AG09309 (cell line): ENCODE measurements around the gene SERPINA3.

Source experiments
- DNase-seq: peaks from one replicate; pipeline ENCODE4 v3.0.0-alpha.2; 2010; ENCODE audit warnings: low read depth
- H3K4me3 ChIP-seq: 2 replicates; pipeline ENCODE4 v1.5.1; 2011; ENCODE audit warnings: mild to moderate bottlenecking, low read depth, low read length, moderate library complexity; ENCODE audit not compliant: control insufficient read depth
- TF ChIP-seq, protein P1 (sequence below): IDR thresholded peaks from 2 replicates; pipeline ENCODE4 v1.5.1; 2011; ENCODE audit warnings: mild to moderate bottlenecking, low read depth, low read length, inconsistent platforms; ENCODE audit not compliant: insufficient read depth, control insufficient read depth; ENCODE audit errors: missing control alignments

SERPINA3 gene

DNA sequence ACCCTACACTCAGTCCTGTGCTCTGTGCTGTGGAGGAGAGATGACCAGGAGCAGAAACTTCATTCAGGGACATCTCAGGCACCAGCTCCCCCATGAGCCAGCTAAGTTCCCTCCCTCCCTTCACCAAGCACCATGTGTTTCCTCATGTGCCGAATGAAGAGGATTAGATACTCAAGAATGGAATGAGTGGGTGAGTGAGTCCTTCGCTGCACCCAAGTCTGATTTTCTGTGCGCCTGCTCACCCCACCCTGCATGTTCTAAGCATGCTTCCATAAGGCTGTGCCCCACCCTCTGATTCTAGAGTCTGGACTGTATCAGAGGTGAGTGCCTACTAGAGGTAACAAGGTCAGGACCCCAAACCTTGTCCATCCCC lies 18.8 kb upstream of the SERPINA3 start:
- TF ChIP-seq, protein P1, sequence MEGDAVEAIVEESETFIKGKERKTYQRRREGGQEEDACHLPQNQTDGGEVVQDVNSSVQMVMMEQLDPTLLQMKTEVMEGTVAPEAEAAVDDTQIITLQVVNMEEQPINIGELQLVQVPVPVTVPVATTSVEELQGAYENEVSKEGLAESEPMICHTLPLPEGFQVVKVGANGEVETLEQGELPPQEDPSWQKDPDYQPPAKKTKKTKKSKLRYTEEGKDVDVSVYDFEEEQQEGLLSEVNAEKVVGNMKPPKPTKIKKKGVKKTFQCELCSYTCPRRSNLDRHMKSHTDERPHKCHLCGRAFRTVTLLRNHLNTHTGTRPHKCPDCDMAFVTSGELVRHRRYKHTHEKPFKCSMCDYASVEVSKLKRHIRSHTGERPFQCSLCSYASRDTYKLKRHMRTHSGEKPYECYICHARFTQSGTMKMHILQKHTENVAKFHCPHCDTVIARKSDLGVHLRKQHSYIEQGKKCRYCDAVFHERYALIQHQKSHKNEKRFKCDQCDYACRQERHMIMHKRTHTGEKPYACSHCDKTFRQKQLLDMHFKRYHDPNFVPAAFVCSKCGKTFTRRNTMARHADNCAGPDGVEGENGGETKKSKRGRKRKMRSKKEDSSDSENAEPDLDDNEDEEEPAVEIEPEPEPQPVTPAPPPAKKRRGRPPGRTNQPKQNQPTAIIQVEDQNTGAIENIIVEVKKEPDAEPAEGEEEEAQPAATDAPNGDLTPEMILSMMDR, result no peak
- no peak overlapping the region for H3K4me3 ChIP-seq
- no peak for DNase-seq

- TF ChIP-seq, protein P1, result no peak
- H3K4me3 ChIP-seq, result no peak overlapping the region
- DNase-seq, result no peak
Measured at GRCh38 chr14:94593749-94594431, 18.3 kb upstream of the SERPINA3 start.

DNA sequence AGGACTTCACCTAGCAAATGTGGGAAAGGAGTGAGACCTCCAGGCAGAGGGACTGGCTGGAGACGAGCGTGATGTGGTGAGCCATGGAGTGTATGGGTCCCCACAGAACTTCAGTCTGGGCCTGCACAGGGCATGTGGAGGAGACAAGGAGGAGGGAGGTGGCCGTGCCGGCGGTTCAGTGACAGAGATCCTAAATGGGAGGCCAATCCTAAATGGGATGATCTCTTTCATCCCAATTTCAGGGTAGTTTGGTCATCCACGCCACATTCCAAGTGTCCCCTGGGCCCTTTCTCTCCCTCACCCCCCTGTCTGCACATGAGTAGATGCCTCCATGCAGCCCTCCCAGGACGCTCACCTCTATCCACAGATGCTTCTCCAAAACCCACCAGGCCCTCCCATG lies 17.8 kb upstream of the SERPINA3 start:
- no peak overlapping the region for H3K4me3 ChIP-seq
- TF ChIP-seq, protein P1, result no peak
- DNase-seq, result no peak

DNA sequence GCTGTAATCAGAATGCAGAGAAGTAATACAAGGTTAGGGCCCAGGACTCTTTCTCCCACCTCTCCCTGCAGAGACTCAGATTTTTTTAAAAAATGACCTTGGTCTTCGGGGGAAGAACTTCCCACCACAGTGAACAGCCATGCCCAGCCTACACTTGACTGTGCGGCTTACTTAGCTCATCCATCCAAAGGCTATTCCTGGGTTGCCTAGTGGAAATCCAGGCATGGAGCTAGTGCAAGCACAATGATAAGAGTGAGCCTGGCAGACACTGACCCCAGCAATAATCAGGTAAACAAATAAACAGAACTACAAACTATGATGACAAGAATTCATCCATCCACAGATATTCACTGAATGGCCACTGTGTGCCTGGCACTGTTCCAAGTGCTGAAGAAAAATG lies 16.3 kb upstream of the SERPINA3 start:
- H3K4me3 ChIP-seq, result no peak overlapping the region
- TF ChIP-seq, protein P1, result no peak
- DNase-seq, result no peak

GRCh38 chr14:94596361-94596760 lies 15.8 kb upstream of the SERPINA3 start:
- no peak for DNase-seq
- H3K4me3 ChIP-seq, result no peak overlapping the region
- TF ChIP-seq, protein P1, result no peak

DNA sequence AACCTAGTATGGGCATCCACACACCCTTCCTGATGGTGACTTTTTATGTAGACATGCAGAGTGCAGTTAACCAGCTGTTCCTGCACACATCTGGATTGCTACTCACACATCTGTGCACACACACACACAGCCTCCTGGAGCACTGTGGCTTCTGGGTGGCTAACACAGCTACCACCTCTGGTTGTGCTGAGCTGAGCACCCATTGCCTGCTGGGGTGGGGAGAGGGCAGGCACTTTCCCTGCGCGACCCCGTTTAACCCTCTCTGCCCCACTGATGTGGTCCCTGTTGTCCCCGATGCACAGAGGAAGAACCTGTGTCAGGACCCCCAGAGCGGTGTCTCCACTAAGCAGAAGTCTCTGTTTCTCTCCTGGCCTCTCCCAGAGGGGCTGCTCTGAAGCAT lies 14.4 kb upstream of the SERPINA3 start:
- DNase-seq, result no peak
- TF ChIP-seq, protein P1, result no peak
- no peak overlapping the region for H3K4me3 ChIP-seq

DNA sequence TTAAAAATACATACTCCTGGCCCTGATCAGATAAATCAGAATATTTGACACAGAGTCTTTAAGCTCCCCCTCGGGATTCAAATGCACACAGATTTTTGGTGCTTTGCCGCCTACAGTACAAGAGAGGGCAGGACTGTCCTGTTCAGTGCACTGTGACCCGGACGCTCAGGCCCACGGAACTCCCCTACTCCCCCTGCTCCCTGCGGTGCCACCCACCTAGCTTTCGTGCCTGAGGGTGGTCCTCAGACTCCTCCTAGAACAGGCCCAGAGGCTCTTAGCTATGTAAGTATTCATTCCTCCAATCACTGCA lies 13.7 kb upstream of the SERPINA3 start:
- no peak overlapping the region for H3K4me3 ChIP-seq

More for the DNA sequence above, 13.7 kb upstream of the SERPINA3 start:
- no peak for DNase-seq
- TF ChIP-seq, protein P1, result no peak
